Mucosa of rectum (tissue), 2 donors: ENCODE measurements around the gene LRIG1.

Experiments
- H3K27ac ChIP-seq, 2 donors: one replicate each; pipeline ENCODE4 v1.7.0; 2013; ENCODE audit warnings: inconsistent platforms in 2 of 2, low read depth in 2 of 2, low read length in 2 of 2
- H3K27me3 ChIP-seq, 2 donors: one replicate each; pipeline ENCODE4 v1.7.0; 2013; ENCODE audit warnings: low read length in 2 of 2; ENCODE audit not compliant: control insufficient read depth in 2 of 2, insufficient read depth in 2 of 2
- H3K36me3 ChIP-seq, 2 donors: one replicate each; pipeline ENCODE4 v1.7.0; 2013; ENCODE audit warnings: low read length in 2 of 2; ENCODE audit not compliant: control insufficient read depth in 2 of 2, insufficient read depth in 2 of 2
- H3K4me1 ChIP-seq, 2 donors: one replicate each; pipeline ENCODE4 v1.7.0; 2013; ENCODE audit warnings: low read length in 2 of 2, mild to moderate bottlenecking in 1 of 2; ENCODE audit not compliant: control insufficient read depth in 2 of 2, insufficient read depth in 2 of 2
- H3K4me3 ChIP-seq, 2 donors: one replicate each; pipeline ENCODE4 v1.7.0; 2013; ENCODE audit warnings: low read length in 2 of 2
- H3K9ac ChIP-seq, 2 donors: one replicate each; pipeline ENCODE4 v1.7.0; 2013; ENCODE audit warnings: low read length in 2 of 2, low read depth in 1 of 2, mild to moderate bottlenecking in 1 of 2
- H3K9me3 ChIP-seq, 2 donors: one replicate each; pipeline ENCODE4 v1.7.0; 2013; ENCODE audit warnings: low read length in 2 of 2; ENCODE audit not compliant: control insufficient read depth in 2 of 2
- donor health status: healthy.
- donor health status: Normal muscosa, but diverticular disease.

Gene LRIG1

GRCh38 chr3:66401157-66401550 is 99.7 kb downstream of the LRIG1 start:
- Histone ChIP-seq H3K9ac (no peak overlapping the region), H3K27me3 (no peaks in the 10 kb centered on the region), H3K36me3 (peaks cover 49 to 64% of the 10 kb centered on the region in 2 donors), H3K4me3 (no peak overlapping the region), H3K27ac (no peak overlapping the region), H3K4me1 (no peaks in the 10 kb centered on the region), H3K9me3 (no peaks in the 10 kb centered on the region)

GRCh38 chr3:66400411-66401156 is 100.2 kb downstream of the LRIG1 start:
- Histone ChIP-seq H3K9me3 (no peaks in the 10 kb centered on the region), H3K27ac (no peak overlapping the region), H3K27me3 (no peaks in the 10 kb centered on the region), H3K9ac (no peak overlapping the region), H3K4me1 (no peaks in the 10 kb centered on the region), H3K36me3 (peaks cover 51 to 66% of the 10 kb centered on the region in 2 donors), H3K4me3 (no peak overlapping the region)

- Histone ChIP-seq H3K27ac (no peak overlapping the region), H3K4me1 (no peaks in the 10 kb centered on the region), H3K9me3 (no peaks in the 10 kb centered on the region), H3K36me3 (peaks cover 46 to 59% of the 10 kb centered on the region in 2 donors), H3K27me3 (no peaks in the 10 kb centered on the region), H3K4me3 (no peak overlapping the region), H3K9ac (no peak overlapping the region)
Observed at GRCh38 chr3:66399529-66400232, 101.1 kb downstream of the LRIG1 start.

GRCh38 chr3:66398228-66399025 is 102.4 kb downstream of the LRIG1 start:
- peaks cover 50 to 61% of the 10 kb centered on the region in 2 donors for H3K36me3 ChIP-seq

GRCh38 chr3:66397745-66398144 is 103.1 kb downstream of the LRIG1 start:
- H3K27me3 ChIP-seq: no peaks in the 10 kb centered on the region
- no peak overlapping the region for H3K27ac ChIP-seq
- H3K36me3 ChIP-seq: peaks cover 54 to 65% of the 10 kb centered on the region in 2 donors
- no peak overlapping the region for H3K4me3 ChIP-seq
- H3K9ac ChIP-seq: no peak overlapping the region
- H3K9me3 ChIP-seq: no peaks in the 10 kb centered on the region
- no peaks in the 10 kb centered on the region for H3K4me1 ChIP-seq

More at GRCh38 chr3:66398228-66399025, 102.4 kb downstream of the LRIG1 start:
- H3K4me1 ChIP-seq: no peaks in the 10 kb centered on the region
- H3K27ac ChIP-seq: no peak overlapping the region
- no peak overlapping the region for H3K9ac ChIP-seq
- H3K4me3 ChIP-seq: no peak overlapping the region
- H3K27me3 ChIP-seq: no peaks in the 10 kb centered on the region
- no peaks in the 10 kb centered on the region for H3K9me3 ChIP-seq

GRCh38 chr3:66396888-66397287 is 103.9 kb downstream of the LRIG1 start:
- H3K36me3 ChIP-seq: peaks cover 50 to 66% of the 10 kb centered on the region in 2 donors
- H3K9me3 ChIP-seq: no peaks in the 10 kb centered on the region
- H3K9ac ChIP-seq: no peak overlapping the region
- H3K4me1 ChIP-seq: no peaks in the 10 kb centered on the region
- no peak overlapping the region for H3K27ac ChIP-seq
- no peak overlapping the region for H3K4me3 ChIP-seq
- no peaks in the 10 kb centered on the region for H3K27me3 ChIP-seq

- Histone ChIP-seq H3K9ac (no peak overlapping the region), H3K4me1 (no peaks in the 10 kb centered on the region), H3K27me3 (no peaks in the 10 kb centered on the region), H3K4me3 (no peak overlapping the region), H3K9me3 (no peaks in the 10 kb centered on the region), H3K36me3 (peaks cover 50 to 63% of the 10 kb centered on the region in 2 donors), H3K27ac (no peak overlapping the region)
Observed at GRCh38 chr3:66396161-66396760, 104.6 kb downstream of the LRIG1 start.

GRCh38 chr3:66395635-66396034 is 105.2 kb downstream of the LRIG1 start:
- Histone ChIP-seq H3K9me3 (no peaks in the 10 kb centered on the region), H3K27ac (no peak overlapping the region), H3K36me3 (peaks cover 50 to 63% of the 10 kb centered on the region in 2 donors), H3K4me1 (no peaks in the 10 kb centered on the region), H3K27me3 (no peaks in the 10 kb centered on the region), H3K4me3 (no peak overlapping the region), H3K9ac (no peak overlapping the region)

GRCh38 chr3:66394753-66395249 is 106.0 kb downstream of the LRIG1 start:
- no peaks in the 10 kb centered on the region for H3K27me3 ChIP-seq
- H3K4me1 ChIP-seq: no peaks in the 10 kb centered on the region
- H3K36me3 ChIP-seq: peaks cover 45 to 63% of the 10 kb centered on the region in 2 donors
- no peak overlapping the region for H3K27ac ChIP-seq
- no peak overlapping the region for H3K4me3 ChIP-seq
- H3K9me3 ChIP-seq: no peaks in the 10 kb centered on the region
- H3K9ac ChIP-seq: no peak overlapping the region
